IPS DF 4.7 (cell line): ENCODE measurements around the gene GATD1.

Experiments used
- DNase-seq: peaks from one replicate; pipeline ENCODE4 v3.0.0-alpha.2; 2013; ENCODE audit warnings: low spot score; ENCODE audit errors: extremely low read depth

The GATD1 gene

GRCh38 chr11:727859-728748, 49.2 kb downstream of the GATD1 start:
- DNase-seq = no peak

GRCh38 chr11:727281-727701, 50.0 kb downstream of the GATD1 start:
- no peak for DNase-seq

GRCh38 chr11:726278-727220, 50.7 kb downstream of the GATD1 start:
- no peak for DNase-seq

DNA sequence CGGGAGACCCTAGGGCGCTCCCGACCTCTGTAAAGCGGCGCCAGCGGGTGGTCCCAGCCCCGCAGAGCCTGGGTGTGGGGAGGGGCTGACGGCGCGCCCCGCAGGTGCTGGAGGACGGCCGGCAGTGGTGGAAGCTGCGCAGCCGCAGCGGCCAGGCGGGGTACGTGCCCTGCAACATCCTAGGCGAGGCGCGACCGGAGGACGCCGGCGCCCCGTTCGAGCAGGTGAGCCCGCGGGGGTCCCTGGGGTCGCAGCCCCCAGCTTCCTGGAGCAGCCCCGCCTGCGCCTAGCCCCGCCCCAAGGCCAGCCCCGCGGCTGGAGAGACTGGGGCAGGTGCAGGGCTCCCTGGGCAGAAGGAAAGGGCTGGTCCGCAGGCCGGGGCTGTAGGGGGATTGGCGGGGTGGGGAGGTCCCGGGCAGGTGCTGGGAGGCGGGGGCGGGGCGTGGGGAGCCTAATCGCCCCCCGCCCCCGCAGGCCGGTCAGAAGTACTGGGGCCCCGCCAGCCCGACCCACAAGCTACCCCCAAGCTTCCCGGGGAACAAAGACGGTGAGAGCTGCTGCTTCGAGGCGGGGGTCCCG, 51.6 kb downstream of the GATD1 start:
- no peak for DNase-seq

DNA sequence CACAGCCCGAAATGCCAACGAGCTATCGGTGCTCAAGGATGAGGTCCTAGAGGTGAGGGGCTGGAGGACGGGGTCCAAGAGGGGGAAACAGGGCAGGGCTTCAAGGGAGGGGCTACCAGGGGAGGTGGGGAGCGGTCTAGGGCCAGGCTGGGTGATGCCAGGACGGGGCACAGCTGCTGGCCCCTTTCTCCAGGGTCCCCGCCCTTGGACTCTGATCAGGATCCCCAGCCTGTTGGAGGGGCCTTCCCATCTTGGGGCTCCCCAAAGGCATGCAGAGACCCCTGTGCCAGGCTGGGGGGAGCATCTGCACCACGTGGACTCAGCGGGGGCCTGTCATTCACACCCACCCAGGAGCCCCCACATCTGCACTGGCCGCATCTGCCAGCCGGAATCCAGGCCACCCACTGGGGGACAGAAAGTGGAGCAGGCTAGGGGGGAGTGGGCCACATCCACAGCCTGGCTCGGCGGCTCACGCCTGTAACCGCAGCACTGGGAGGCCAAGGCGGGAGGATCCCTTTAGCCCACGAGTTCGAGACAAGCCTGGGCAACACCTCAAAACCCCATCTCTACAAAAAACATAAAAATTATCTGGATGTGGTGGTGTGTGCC, 52.4 kb downstream of the GATD1 start:
- DNase-seq = no peak

DNA sequence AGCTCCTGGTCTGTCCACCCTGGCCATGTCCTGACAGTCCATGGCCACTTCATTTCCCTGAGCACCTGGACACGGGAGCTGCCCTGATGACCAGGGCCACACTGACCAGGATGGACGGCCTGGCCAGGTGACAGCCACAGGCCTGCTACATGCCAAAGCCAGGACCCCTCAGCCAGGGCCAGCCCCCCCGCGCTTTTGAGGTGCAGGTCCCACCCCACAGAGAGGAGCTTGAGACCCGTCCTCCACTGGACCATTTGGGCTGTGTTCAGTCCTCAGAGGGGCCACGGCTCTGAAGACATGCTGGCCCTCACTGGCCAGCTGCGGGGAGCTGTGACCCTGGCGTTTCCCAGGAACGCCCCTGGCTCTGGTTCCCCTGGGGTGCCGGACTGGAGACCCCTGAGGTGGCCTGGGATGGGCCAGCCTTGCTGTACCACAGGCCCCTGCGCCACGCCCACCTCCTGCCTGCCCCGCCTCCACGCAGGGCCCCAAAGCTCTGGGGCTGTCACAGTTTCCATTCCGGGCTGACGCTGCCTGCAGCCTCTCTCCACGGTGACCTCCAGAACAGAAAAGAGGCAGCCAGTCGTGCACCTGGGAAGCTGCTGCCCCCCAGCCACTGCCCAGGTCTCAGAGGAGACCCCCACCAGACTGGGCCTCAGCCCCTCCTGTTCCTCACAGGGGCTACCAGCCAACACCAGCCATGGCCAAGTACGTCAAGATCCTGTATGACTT, 53.1 kb downstream of the GATD1 start:
- no peak for DNase-seq

- DNase-seq = no peak
Observed at GRCh38 chr11:723120-723883, 54.0 kb downstream of the GATD1 start.

GRCh38 chr11:722346-722811, 54.9 kb downstream of the GATD1 start:
- DNase-seq = no peak

DNA sequence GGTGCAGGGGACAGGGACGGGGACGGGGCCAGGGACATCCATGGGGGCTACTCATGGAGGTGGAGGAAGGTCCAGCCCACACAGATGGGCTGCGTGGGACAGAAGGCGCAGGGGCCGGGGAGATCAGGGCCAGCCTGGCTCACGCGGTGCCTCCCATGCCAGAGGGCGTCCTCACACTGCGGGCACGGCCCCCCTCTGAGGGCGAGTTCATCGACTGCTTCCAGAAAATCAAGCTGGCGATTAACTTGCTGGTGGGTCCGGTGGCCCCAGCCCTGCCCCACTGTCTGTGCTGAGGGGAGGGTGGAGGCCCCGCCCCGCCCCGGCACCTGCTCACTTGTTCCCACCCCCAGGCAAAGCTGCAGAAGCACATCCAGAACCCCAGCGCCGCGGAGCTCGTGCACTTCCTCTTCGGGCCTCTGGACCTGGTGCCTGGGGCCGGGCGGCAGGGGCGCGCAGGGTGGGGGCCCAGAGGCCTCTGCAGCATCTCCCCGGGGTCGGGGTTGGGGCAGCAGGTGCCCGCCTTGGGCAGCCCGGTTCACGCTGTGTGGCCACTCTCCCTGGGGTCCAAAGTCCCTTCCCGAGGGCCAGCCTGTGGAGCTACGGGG, 55.4 kb downstream of the GATD1 start:
- DNase-seq = no peak

DNA sequence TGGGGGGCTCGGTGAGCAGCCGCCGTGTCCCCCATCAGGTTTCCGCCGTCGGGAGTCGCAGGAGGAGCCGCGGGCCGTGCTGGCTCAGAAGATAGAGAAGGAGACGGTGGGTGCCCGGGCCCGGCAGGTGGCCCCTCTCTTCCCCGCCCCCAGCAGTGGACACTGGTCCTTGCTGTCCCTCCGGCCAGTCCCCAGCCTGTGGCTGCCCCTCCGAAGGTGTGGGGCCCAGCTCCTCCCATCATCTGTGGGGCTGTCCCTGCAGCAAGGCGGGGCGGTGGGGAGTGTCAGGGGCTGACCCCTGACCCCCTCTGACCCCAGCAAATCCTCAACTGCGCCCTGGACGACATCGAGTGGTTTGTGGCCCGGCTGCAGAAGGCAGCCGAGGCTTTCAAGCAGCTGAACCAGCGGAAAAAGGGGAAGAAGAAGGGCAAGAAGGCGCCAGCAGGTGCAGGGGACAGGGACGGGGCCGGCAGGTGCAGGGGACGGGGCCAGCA, 56.0 kb downstream of the GATD1 start:
- no peak for DNase-seq

DNA sequence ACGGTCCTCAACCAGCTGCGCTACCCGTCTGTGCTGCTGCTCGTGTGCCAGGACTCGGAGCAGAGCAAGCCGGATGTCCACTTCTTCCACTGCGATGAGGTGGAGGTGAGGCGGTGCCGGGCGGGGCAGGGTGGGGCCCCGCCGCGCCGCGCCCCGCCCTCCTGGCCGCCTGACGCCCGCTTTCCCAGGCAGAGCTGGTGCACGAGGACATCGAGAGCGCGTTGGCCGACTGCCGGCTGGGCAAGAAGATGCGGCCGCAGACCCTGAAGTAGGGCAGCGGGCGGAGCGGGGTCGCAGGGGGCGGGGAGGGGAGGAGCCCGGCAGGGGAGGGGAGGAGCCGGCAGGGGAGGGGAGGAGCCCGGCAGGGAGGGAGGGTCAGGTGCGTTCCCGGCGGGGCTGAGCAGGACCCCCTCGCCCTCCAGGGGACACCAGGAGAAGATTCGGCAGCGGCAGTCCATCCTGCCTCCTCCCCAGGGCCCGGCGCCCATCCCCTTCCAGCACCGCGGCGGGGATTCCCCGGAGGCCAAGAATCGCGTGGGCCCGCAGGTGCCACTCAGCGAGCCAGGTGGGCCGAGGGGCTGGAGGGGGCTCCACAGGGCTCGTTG, 56.5 kb downstream of the GATD1 start:
- no peak for DNase-seq

DNA sequence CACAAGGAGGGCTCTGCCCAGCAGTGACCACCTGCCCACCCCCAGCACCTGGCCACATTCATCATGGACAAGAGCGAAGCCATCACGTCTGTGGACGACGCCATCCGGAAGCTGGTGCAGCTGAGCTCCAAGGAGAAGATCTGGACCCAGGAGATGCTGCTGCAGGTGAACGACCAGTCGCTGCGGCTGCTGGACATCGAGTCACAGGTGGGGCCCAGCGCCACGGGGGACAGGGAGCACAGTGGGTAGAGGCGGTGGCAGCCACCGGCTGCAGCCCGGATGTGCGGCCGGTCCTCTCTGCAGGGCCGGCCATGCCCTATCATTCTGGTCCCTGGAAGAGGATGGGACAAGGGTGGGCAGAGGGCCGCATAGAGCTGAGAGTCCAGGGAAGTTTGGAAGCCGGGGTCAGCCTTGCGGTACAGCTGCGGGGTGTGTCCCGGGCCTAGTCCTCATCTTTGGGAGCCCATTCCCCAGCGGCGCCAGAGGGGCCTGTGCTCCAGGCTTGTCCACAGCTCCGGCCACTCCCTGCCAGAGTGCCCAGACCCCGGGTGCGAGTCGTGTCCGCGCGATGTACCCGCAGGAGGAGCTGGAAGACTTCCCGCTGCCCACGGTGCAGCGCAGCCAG, 57.2 kb downstream of the GATD1 start:
- DNase-seq = no peak

- no peak for DNase-seq
Observed at GRCh38 chr11:719214-720016, 57.9 kb downstream of the GATD1 start.
